ENCODE data around the gene LIM2. TPM values are rescaled to one million over a fixed set of nuclear protein-coding genes. Genes with fewer than 3 reads are reported as not detected.

Gene LIM2, protein sequence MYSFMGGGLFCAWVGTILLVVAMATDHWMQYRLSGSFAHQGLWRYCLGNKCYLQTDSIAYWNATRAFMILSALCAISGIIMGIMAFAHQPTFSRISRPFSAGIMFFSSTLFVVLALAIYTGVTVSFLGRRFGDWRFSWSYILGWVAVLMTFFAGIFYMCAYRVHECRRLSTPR
- not detected in 2 replicates for total RNA-seq
- not detected for total RNA-seq (2013)
- polyA plus RNA-seq: not detected in 2 replicates
- not detected in 2 replicates for polyA minus RNA-seq

DNA sequence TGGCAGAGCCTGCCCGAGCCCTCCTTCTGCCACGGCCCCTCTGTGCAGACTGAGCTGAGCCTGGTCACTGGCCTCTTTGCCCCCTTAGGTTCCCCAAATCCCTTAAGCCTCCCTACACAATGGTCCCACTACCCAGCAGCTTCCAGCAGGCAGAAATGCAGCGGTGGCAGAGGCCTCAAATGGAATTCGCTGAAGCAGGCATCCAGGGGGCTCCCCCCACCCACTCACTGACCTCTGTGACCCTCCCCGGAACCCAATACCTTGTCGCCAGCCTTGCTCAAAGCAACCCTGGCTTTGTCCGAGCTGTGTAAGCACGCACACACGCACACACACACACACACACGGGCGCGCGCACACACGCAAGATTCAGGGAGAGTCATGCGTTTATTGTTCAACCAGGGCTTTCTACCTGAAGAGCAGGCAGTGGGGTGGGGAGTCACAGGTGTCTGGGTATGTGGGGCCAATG is at the start of gene LIM2:
Gene LIM2 (minus strand): TSS at position 51 of the 466 bp plus-strand sequence. CDS start 531 bp downstream, outside the sequence.
- no peak within 1 kb of the TSS for H3K27ac ChIP-seq (ENCODE audit: low read length in 2 of 2)
- H3K36me3 ChIP-seq (replicated peaks in 1 of 2; ENCODE audit: control extremely low read depth in 1 of 2, control insufficient read depth in 1 of 2, extremely low read depth in 1 of 2, insufficient read depth in 2 of 2, low read length in 1 of 2): no peaks in the 10 kb centered on the region
- intact Hi-C loops (cut with micrococcal nuclease): no loop called here
- ATAC-seq (ENCODE audit: low read depth): no peak
- peaks cover 0 to 4% (median 0%) of the 10 kb centered on the region in 4 experiments for H3K27me3 ChIP-seq (replicated peaks in 1 of 4; ENCODE audit: control extremely low read depth in 1 of 4, control insufficient read depth in 3 of 4, insufficient read depth in 4 of 4, low read length in 3 of 4)
- no peaks in the 10 kb centered on the region for H3K9me3 Mint-ChIP-seq (ENCODE audit: insufficient read depth)
- no peaks in the 10 kb centered on the region for H3K9me3 ChIP-seq (ENCODE audit: control extremely low read depth in 1 of 3, control insufficient read depth in 2 of 3, insufficient read depth in 1 of 3, low read length in 2 of 3)
- no peak within 1 kb of the TSS for H3K4me3 ChIP-seq (ENCODE audit: control extremely low read depth in 1 of 5, extremely low read depth in 1 of 5, insufficient read depth in 1 of 5, low read depth in 2 of 5, low read length in 4 of 5)
- no peak within 1 kb of the TSS for H3K9ac ChIP-seq (ENCODE audit: low read length)
- 83% methylated on average over 10 of the region's 15 CpGs for WGBS (ENCODE audit: insufficient coverage)
- CTCF ChIA-PET: interaction anchor here (0.6 kb wide), 1 partner anchor 72 kb away, joined by 3 read pairs; no protein-coding TSS in a partner anchor
- no peaks in the 10 kb centered on the region for H3K79me2 ChIP-seq (ENCODE audit: control insufficient read depth, insufficient read depth, low read length)
- no peak within 1 kb of the TSS for H3K4me2 ChIP-seq (replicated peaks; ENCODE audit: low read depth, low read length, poor library complexity, severe bottlenecking)
- TF ChIP-seq, protein P1, sequence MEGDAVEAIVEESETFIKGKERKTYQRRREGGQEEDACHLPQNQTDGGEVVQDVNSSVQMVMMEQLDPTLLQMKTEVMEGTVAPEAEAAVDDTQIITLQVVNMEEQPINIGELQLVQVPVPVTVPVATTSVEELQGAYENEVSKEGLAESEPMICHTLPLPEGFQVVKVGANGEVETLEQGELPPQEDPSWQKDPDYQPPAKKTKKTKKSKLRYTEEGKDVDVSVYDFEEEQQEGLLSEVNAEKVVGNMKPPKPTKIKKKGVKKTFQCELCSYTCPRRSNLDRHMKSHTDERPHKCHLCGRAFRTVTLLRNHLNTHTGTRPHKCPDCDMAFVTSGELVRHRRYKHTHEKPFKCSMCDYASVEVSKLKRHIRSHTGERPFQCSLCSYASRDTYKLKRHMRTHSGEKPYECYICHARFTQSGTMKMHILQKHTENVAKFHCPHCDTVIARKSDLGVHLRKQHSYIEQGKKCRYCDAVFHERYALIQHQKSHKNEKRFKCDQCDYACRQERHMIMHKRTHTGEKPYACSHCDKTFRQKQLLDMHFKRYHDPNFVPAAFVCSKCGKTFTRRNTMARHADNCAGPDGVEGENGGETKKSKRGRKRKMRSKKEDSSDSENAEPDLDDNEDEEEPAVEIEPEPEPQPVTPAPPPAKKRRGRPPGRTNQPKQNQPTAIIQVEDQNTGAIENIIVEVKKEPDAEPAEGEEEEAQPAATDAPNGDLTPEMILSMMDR (IDR thresholded peaks at IDR 0.05): no peak
- no peaks in the 10 kb centered on the region for H3K27me3 Mint-ChIP-seq
- H3K4me1 ChIP-seq (ENCODE audit: control insufficient read depth in 2 of 2, insufficient read depth in 2 of 2, low read length in 2 of 2): peaks cover 8 to 11% of the 10 kb centered on the region in 2 donors
- no peak for DNase-seq
- no peak within 1 kb of the TSS for H3K4me3 Mint-ChIP-seq
- peaks cover 7% of the 10 kb centered on the region for H3K4me1 Mint-ChIP-seq
- no peaks in the 10 kb centered on the region for H4K20me1 ChIP-seq (ENCODE audit: control insufficient read depth, insufficient read depth, low read length, poor library complexity, severe bottlenecking)
- POLR2A ChIA-PET: interaction anchor here (0.9 kb wide), 1 partner anchor 20 kb away, joined by 3 read pairs; no protein-coding TSS in a partner anchor
- peak within 1 kb of the TSS; percentile 24 for H3K27ac Mint-ChIP-seq
- H2AFZ ChIP-seq (ENCODE audit: insufficient read depth, low read depth, low read length, poor library complexity, severe bottlenecking): no peak within 1 kb of the TSS

DNA sequence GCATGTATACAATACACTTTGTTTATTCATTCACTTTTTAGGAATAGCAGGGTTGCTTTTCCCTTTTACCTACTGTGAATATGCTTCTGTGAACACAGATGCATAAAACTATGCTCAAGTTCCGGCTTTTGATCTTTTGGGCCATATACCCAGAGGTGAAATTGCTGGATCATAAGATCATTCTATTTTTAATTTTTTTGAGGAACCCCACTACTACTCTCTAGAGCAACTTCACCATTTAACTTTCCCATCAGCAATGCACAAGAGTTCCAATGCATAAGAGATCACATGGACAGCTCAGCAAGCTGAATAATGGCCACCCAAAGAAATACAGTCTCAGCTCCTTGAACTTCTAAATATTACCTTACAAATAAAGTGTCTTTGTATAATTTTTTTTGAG is 46.7 kb upstream of the LIM2 start:
- intact Hi-C loops (cut with micrococcal nuclease): no loop called here
- H3K27ac Mint-ChIP-seq: no peak overlapping the region

More for the DNA sequence above, 46.7 kb upstream of the LIM2 start:
- CTCF ChIA-PET: interaction anchor here (1.0 to 9.7 kb wide), 3 partner anchors 15 to 227 kb away, joined by 3 to 112 read pairs (median 7); partner anchors contain the start of gene SIGLEC10
- Mint-ChIP-seq H3K9me3 (ENCODE audit: insufficient read depth) (no peaks in the 10 kb centered on the region), H3K4me3 (no peak overlapping the region), H3K4me1 (peaks cover 6% of the 10 kb centered on the region), H3K27me3 (peaks cover 26% of the 10 kb centered on the region)
- H3K36me3 ChIP-seq (replicated peaks in 1 of 2; ENCODE audit: control extremely low read depth in 1 of 2, control insufficient read depth in 1 of 2, extremely low read depth in 1 of 2, insufficient read depth in 2 of 2, low read length in 1 of 2): no peaks in the 10 kb centered on the region
- H3K27ac ChIP-seq (ENCODE audit: low read length in 2 of 2): no peak overlapping the region
- TF ChIP-seq, protein P1 (IDR thresholded peaks at IDR 0.05): no peak
- TF ChIP-seq EZH2 (IDR thresholded peaks at IDR 0.05; ENCODE audit: borderline replicate concordance, insufficient read depth, low read depth, low read length, poor library complexity, severe bottlenecking): no peak
- ATAC-seq (ENCODE audit: low read depth) (no peak), DNase-seq (no peak)
- H3K9ac ChIP-seq (ENCODE audit: low read length): no peak overlapping the region
- H3K4me1 ChIP-seq (ENCODE audit: control insufficient read depth in 2 of 2, insufficient read depth in 2 of 2, low read length in 2 of 2): peaks cover 0 to 8% of the 10 kb centered on the region in 2 donors
- no peak overlapping the region for H3K4me3 ChIP-seq (ENCODE audit: control extremely low read depth in 1 of 5, extremely low read depth in 1 of 5, insufficient read depth in 1 of 5, low read depth in 2 of 5, low read length in 4 of 5)
- WGBS (ENCODE audit: insufficient coverage): no CpG with 5 or more reads among the region's 1 CpG
- POLR2A ChIA-PET: interaction anchor here (1.5 kb wide), 1 partner anchor 17 kb away, joined by 3 read pairs; the partner anchor contains the start of gene SIGLEC10
- no peak overlapping the region for H3K4me2 ChIP-seq (replicated peaks; ENCODE audit: low read depth, low read length, poor library complexity, severe bottlenecking)
- no peaks in the 10 kb centered on the region for H3K9me3 ChIP-seq (ENCODE audit: control extremely low read depth in 1 of 3, control insufficient read depth in 2 of 3, insufficient read depth in 1 of 3, low read length in 2 of 3)
- H4K20me1 ChIP-seq (ENCODE audit: control insufficient read depth, insufficient read depth, low read length, poor library complexity, severe bottlenecking): no peaks in the 10 kb centered on the region
- H3K27me3 ChIP-seq (replicated peaks in 1 of 4; ENCODE audit: control extremely low read depth in 1 of 4, control insufficient read depth in 3 of 4, insufficient read depth in 4 of 4, low read length in 3 of 4): peaks cover 0 to 13% (median 0%) of the 10 kb centered on the region in 4 experiments
- H2AFZ ChIP-seq (ENCODE audit: insufficient read depth, low read depth, low read length, poor library complexity, severe bottlenecking): no peak overlapping the region
- H3K79me2 ChIP-seq (ENCODE audit: control insufficient read depth, insufficient read depth, low read length): no peaks in the 10 kb centered on the region

All from B cell (primary cell).